GM23338 (cell line): Measurements from ENCODE around the gene KCNMB2. TPM values are rescaled to one million over a fixed set of nuclear protein-coding genes. Genes with fewer than 3 reads are reported as not detected.

Experiments
- ATAC-seq: fragments of 200-7000 bp; cut with Tn5 transposase; 3 replicates; pipeline ENCODE4 v1.9.1; 2020
- DNase-seq: peaks from one replicate; pipeline ENCODE4 v3.0.0-alpha.2; 2015; ENCODE audit warnings: low spot score
- H2AFZ ChIP-seq: fragments of 200-600 bp; sonication (generic); 2 replicates; pipeline ENCODE4 v1.8.0; 2016; ENCODE audit warnings: antibody characterized with exemption, mild to moderate bottlenecking, moderate library complexity
- H3F3A ChIP-seq: fragments of 200-600 bp; sonication (generic); replicated peaks from 2 replicates; pipeline ENCODE4 v1.8.0; 2017; ENCODE audit warnings: antibody characterized with exemption, mixed run types, low read depth
- H3K27ac ChIP-seq: fragments of 200-600 bp; sonication (generic); 2 replicates; pipeline ENCODE4 v1.6.1; 2016; ENCODE audit warnings: low read depth
- H3K27me3 ChIP-seq: fragments of 200-600 bp; sonication (generic); 2 replicates; pipeline ENCODE4 v1.8.0; 2016; ENCODE audit warnings: mild to moderate bottlenecking, mixed run types, moderate library complexity; ENCODE audit not compliant: insufficient read depth
- H3K36me3 ChIP-seq: fragments of 200-600 bp; sonication (generic); 2 replicates; pipeline ENCODE4 v1.8.0; 2016; ENCODE audit warnings: mild to moderate bottlenecking; ENCODE audit not compliant: insufficient read depth
- H3K4me1 ChIP-seq: fragments of 200-600 bp; sonication (generic); 2 replicates; pipeline ENCODE4 v1.8.0; 2016; ENCODE audit warnings: mild to moderate bottlenecking, moderate library complexity; ENCODE audit not compliant: insufficient read depth
- H3K4me2 ChIP-seq: fragments of 200-600 bp; sonication (generic); 2 replicates; pipeline ENCODE4 v1.7.1; 2017; ENCODE audit warnings: mixed run types
- H3K4me3 ChIP-seq: fragments of 200-600 bp; sonication (generic); 2 replicates; pipeline ENCODE4 v1.6.1; 2016; ENCODE audit warnings: mixed run types
- H3K79me2 ChIP-seq: fragments of 200-600 bp; sonication (generic); replicated peaks from 2 replicates; pipeline ENCODE4 v1.8.0; 2017; ENCODE audit warnings: mild to moderate bottlenecking; ENCODE audit not compliant: insufficient read depth
- H3K9me2 ChIP-seq: fragments of 200-600 bp; sonication (generic); 2 replicates; pipeline ENCODE4 v1.8.0; 2017; ENCODE audit not compliant: insufficient read depth
- H4K20me1 ChIP-seq: fragments of 200-600 bp; sonication (generic); replicated peaks from 2 replicates; pipeline ENCODE4 v1.8.0; 2017; ENCODE audit warnings: mild to moderate bottlenecking; ENCODE audit not compliant: insufficient read depth
- H3K27ac Mint-ChIP-seq: 2 replicates; pipeline ENCODE4 v1.8.0; 2020; ENCODE audit warnings: inconsistent platforms, mild to moderate bottlenecking, moderate library complexity, mixed read lengths
- H3K27me3 Mint-ChIP-seq: 3 replicates; pipeline ENCODE4 v1.8.0; 2022; ENCODE audit warnings: low read depth, mild to moderate bottlenecking, moderate library complexity, mixed read lengths, inconsistent platforms; ENCODE audit not compliant: insufficient read depth, poor library complexity
- H3K36me3 Mint-ChIP-seq: 3 replicates; pipeline ENCODE4 v1.8.0; 2021; ENCODE audit warnings: low read depth, mild to moderate bottlenecking, inconsistent platforms, moderate library complexity, mixed read lengths
- H3K4me1 Mint-ChIP-seq: 3 replicates; pipeline ENCODE4 v1.8.0; 2020; ENCODE audit warnings: mild to moderate bottlenecking, inconsistent platforms, mixed read lengths
- H3K4me3 Mint-ChIP-seq: 3 replicates; pipeline ENCODE4 v1.8.0; 2021; ENCODE audit warnings: moderate library complexity, mild to moderate bottlenecking, inconsistent platforms, mixed read lengths
- H3K9me3 Mint-ChIP-seq: 3 replicates; pipeline ENCODE4 v1.8.0; 2020; ENCODE audit warnings: moderate library complexity, mild to moderate bottlenecking, inconsistent platforms, mixed read lengths
- CREB1 ChIP-seq: fragments of 250-450 bp; sonication (Bioruptor Pico); IDR thresholded peaks from 2 replicates; pipeline ENCODE4 v1.5.0; 2020; ENCODE audit warnings: low read depth, mild to moderate bottlenecking, moderate library complexity
- EZH2 ChIP-seq: fragments of 200-600 bp; sonication (generic); IDR thresholded peaks from one replicate; pipeline ENCODE4 v1.8.0; 2017; ENCODE audit warnings: antibody characterized with exemption, mild to moderate bottlenecking, low read depth; ENCODE audit not compliant: unreplicated experiment
- EZH2phosphoT487 ChIP-seq: fragments of 200-600 bp; sonication (generic); IDR thresholded peaks from one replicate; pipeline ENCODE4 v1.8.1; 2018; ENCODE audit warnings: antibody characterized with exemption; ENCODE audit not compliant: unreplicated experiment
- JUNB ChIP-seq: IDR thresholded peaks from one replicate; pipeline ENCODE4 v1.6.1; 2016; ENCODE audit warnings: antibody characterized with exemption; ENCODE audit not compliant: unreplicated experiment
- NANOG ChIP-seq: IDR thresholded peaks from 2 replicates; pipeline ENCODE4 v1.6.1; 2016; ENCODE audit warnings: antibody characterized with exemption, borderline replicate concordance
- POLR2AphosphoS5 ChIP-seq: IDR thresholded peaks from 2 replicates; pipeline ENCODE4 v1.6.1; 2016; ENCODE audit warnings: antibody characterized with exemption, low read depth
- STAT1 ChIP-seq: IDR thresholded peaks from one replicate; pipeline ENCODE4 v1.6.1; 2016; ENCODE audit warnings: antibody characterized with exemption; ENCODE audit not compliant: unreplicated experiment
- ZNF331 ChIP-seq: fragments of 250-450 bp; sonication (Bioruptor Pico); IDR thresholded peaks from 2 replicates; pipeline ENCODE4 v1.5.0; 2020; ENCODE audit warnings: low read depth, mild to moderate bottlenecking, moderate library complexity
- polyA plus RNA-seq: library from polyadenylated mRNA; unstranded; fragments of >200 nt; fragmentation: Nextera tagmentation; extraction: Ambion mirVana; gene quantifications from 2 replicates; pipeline ENCODE4 v1.2.1, GENCODE V29; 2016
- total RNA-seq: library from RNA; depleted of rRNA; stranded (reverse); fragments of >200 nt; shearing (Covaris generic); gene quantifications from 2 replicates; pipeline ENCODE4 v1.2.3, GENCODE V29; 2014
- TF ChIP-seq, protein P1 (sequence below): IDR thresholded peaks from one replicate; pipeline ENCODE4 v1.6.1; 2018; ENCODE audit warnings: antibody characterized with exemption; ENCODE audit not compliant: unreplicated experiment
- TF ChIP-seq, protein P2 (sequence below), 2 experiments: fragments of 200-600 bp in 1 of 2; sonication (generic) in 1 of 2; conservative IDR thresholded peaks; 2 replicates each; pipeline versions ENCODE4 v1.5.1 to v1.6.1; 2016 to 2017; ENCODE audit warnings: antibody characterized with exemption in 2 of 2, low read depth in 2 of 2, mild to moderate bottlenecking in 2 of 2, moderate library complexity in 1 of 2
- TF ChIP-seq, protein P3 (sequence below): IDR thresholded peaks from 2 replicates; pipeline ENCODE4 v1.6.1; 2016; ENCODE audit warnings: antibody characterized with exemption
- TF ChIP-seq, protein P4 (sequence below): fragments of 250-450 bp; sonication (Bioruptor Pico); IDR thresholded peaks from 2 replicates; pipeline ENCODE4 v1.5.0; 2020; ENCODE audit warnings: mild to moderate bottlenecking, moderate library complexity

The KCNMB2 gene
- total and polyA plus RNA-seq, 2 experiments from 2014 or later: 0.53 TPM; not detected in 1

DNA sequence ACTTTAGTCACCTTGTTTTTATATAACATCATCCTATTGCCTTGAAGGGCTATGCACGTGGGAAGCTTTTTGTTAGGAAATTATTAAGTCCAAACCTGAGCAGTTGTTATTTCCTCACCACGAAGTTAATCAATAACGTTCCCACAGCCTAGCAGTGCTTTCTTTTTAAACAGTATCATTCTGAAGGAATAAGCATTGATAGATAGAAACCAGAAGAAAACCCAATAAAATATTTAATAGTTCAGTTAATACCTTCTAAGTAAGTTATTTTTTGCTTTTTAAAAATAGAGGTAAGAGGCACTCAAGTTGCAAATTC is 149.3 kb downstream of the KCNMB2 start:
- no peaks in the 10 kb centered on the region for H3K36me3 Mint-ChIP-seq
- H3F3A ChIP-seq: no peaks in the 10 kb centered on the region

More for the DNA sequence above, 149.3 kb downstream of the KCNMB2 start:
- no peaks in the 10 kb centered on the region for H3K79me2 ChIP-seq
- H2AFZ ChIP-seq: no peak overlapping the region
- peaks cover 2% of the 10 kb centered on the region for H3K27me3 Mint-ChIP-seq
- H3K4me2 ChIP-seq: no peak overlapping the region
- H3K4me1 ChIP-seq: no peaks in the 10 kb centered on the region
- no peak overlapping the region for H3K27ac Mint-ChIP-seq
- no peak overlapping the region for H3K27ac ChIP-seq
- peaks cover 2% of the 10 kb centered on the region; the same call in 1 of the 3 replicates for H3K4me1 Mint-ChIP-seq
- H3K4me3 ChIP-seq: no peak overlapping the region
- 0 out of 2 replicates have a peak, but pooled peaks cover 4% of the 10 kb centered on the region for H3K36me3 ChIP-seq
- ATAC-seq: no peak
- TF ChIP-seq, protein P1, sequence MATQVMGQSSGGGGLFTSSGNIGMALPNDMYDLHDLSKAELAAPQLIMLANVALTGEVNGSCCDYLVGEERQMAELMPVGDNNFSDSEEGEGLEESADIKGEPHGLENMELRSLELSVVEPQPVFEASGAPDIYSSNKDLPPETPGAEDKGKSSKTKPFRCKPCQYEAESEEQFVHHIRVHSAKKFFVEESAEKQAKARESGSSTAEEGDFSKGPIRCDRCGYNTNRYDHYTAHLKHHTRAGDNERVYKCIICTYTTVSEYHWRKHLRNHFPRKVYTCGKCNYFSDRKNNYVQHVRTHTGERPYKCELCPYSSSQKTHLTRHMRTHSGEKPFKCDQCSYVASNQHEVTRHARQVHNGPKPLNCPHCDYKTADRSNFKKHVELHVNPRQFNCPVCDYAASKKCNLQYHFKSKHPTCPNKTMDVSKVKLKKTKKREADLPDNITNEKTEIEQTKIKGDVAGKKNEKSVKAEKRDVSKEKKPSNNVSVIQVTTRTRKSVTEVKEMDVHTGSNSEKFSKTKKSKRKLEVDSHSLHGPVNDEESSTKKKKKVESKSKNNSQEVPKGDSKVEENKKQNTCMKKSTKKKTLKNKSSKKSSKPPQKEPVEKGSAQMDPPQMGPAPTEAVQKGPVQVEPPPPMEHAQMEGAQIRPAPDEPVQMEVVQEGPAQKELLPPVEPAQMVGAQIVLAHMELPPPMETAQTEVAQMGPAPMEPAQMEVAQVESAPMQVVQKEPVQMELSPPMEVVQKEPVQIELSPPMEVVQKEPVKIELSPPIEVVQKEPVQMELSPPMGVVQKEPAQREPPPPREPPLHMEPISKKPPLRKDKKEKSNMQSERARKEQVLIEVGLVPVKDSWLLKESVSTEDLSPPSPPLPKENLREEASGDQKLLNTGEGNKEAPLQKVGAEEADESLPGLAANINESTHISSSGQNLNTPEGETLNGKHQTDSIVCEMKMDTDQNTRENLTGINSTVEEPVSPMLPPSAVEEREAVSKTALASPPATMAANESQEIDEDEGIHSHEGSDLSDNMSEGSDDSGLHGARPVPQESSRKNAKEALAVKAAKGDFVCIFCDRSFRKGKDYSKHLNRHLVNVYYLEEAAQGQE: no peak
- no peak for TF ChIP-seq JUNB
- TF ChIP-seq, protein P2, sequence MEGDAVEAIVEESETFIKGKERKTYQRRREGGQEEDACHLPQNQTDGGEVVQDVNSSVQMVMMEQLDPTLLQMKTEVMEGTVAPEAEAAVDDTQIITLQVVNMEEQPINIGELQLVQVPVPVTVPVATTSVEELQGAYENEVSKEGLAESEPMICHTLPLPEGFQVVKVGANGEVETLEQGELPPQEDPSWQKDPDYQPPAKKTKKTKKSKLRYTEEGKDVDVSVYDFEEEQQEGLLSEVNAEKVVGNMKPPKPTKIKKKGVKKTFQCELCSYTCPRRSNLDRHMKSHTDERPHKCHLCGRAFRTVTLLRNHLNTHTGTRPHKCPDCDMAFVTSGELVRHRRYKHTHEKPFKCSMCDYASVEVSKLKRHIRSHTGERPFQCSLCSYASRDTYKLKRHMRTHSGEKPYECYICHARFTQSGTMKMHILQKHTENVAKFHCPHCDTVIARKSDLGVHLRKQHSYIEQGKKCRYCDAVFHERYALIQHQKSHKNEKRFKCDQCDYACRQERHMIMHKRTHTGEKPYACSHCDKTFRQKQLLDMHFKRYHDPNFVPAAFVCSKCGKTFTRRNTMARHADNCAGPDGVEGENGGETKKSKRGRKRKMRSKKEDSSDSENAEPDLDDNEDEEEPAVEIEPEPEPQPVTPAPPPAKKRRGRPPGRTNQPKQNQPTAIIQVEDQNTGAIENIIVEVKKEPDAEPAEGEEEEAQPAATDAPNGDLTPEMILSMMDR (conservative IDR thresholded peaks at IDR 0.05; ENCODE audit: low read depth in 2 of 2): no peak
- no peak for TF ChIP-seq EZH2phosphoT487
- TF ChIP-seq ZNF331 (CRISPR knock-in tag): no peak
- no peak for TF ChIP-seq STAT1
- TF ChIP-seq, protein P3, sequence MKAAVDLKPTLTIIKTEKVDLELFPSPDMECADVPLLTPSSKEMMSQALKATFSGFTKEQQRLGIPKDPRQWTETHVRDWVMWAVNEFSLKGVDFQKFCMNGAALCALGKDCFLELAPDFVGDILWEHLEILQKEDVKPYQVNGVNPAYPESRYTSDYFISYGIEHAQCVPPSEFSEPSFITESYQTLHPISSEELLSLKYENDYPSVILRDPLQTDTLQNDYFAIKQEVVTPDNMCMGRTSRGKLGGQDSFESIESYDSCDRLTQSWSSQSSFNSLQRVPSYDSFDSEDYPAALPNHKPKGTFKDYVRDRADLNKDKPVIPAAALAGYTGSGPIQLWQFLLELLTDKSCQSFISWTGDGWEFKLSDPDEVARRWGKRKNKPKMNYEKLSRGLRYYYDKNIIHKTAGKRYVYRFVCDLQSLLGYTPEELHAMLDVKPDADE: no peak
- TF ChIP-seq, protein P4, sequence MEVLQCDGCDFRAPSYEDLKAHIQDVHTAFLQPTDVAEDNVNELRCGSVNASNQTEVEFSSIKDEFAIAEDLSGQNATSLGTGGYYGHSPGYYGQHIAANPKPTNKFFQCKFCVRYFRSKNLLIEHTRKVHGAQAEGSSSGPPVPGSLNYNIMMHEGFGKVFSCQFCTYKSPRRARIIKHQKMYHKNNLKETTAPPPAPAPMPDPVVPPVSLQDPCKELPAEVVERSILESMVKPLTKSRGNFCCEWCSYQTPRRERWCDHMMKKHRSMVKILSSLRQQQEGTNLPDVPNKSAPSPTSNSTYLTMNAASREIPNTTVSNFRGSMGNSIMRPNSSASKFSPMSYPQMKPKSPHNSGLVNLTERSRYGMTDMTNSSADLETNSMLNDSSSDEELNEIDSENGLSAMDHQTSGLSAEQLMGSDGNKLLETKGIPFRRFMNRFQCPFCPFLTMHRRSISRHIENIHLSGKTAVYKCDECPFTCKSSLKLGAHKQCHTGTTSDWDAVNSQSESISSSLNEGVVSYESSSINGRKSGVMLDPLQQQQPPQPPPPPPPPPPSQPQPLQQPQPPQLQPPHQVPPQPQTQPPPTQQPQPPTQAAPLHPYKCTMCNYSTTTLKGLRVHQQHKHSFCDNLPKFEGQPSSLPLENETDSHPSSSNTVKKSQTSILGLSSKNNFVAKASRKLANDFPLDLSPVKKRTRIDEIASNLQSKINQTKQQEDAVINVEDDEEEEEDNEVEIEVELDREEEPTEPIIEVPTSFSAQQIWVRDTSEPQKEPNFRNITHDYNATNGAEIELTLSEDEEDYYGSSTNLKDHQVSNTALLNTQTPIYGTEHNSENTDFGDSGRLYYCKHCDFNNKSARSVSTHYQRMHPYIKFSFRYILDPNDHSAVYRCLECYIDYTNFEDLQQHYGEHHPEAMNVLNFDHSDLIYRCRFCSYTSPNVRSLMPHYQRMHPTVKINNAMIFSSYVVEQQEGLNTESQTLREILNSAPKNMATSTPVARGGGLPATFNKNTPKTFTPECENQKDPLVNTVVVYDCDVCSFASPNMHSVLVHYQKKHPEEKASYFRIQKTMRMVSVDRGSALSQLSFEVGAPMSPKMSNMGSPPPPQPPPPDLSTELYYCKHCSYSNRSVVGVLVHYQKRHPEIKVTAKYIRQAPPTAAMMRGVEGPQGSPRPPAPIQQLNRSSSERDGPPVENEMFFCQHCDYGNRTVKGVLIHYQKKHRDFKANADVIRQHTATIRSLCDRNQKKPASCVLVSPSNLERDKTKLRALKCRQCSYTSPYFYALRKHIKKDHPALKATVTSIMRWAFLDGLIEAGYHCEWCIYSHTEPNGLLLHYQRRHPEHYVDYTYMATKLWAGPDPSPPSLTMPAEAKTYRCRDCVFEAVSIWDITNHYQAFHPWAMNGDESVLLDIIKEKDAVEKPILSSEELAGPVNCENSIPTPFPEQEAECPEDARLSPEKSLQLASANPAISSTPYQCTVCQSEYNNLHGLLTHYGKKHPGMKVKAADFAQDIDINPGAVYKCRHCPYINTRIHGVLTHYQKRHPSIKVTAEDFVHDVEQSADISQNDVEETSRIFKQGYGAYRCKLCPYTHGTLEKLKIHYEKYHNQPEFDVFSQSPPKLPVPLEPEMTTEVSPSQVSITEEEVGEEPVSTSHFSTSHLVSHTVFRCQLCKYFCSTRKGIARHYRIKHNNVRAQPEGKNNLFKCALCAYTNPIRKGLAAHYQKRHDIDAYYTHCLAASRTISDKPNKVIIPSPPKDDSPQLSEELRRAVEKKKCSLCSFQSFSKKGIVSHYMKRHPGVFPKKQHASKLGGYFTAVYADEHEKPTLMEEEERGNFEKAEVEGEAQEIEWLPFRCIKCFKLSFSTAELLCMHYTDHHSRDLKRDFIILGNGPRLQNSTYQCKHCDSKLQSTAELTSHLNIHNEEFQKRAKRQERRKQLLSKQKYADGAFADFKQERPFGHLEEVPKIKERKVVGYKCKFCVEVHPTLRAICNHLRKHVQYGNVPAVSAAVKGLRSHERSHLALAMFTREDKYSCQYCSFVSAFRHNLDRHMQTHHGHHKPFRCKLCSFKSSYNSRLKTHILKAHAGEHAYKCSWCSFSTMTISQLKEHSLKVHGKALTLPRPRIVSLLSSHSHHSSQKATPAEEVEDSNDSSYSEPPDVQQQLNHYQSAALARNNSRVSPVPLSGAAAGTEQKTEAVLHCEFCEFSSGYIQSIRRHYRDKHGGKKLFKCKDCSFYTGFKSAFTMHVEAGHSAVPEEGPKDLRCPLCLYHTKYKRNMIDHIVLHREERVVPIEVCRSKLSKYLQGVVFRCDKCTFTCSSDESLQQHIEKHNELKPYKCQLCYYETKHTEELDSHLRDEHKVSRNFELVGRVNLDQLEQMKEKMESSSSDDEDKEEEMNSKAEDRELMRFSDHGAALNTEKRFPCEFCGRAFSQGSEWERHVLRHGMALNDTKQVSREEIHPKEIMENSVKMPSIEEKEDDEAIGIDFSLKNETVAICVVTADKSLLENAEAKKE (CRISPR knock-in tag): no peak
- no peak for TF ChIP-seq NANOG
- TF ChIP-seq POLR2AphosphoS5: no peak
- TF ChIP-seq CREB1 (CRISPR knock-in tag): no peak
- no peak for TF ChIP-seq EZH2
- no peaks in the 10 kb centered on the region for H3K27me3 ChIP-seq
- no peak overlapping the region for H3K4me3 Mint-ChIP-seq
- H3K9me2 ChIP-seq: no peaks in the 10 kb centered on the region; the same call in 1 of the 2 replicates
- no peaks in the 10 kb centered on the region for H4K20me1 ChIP-seq
- H3K9me3 Mint-ChIP-seq: no peaks in the 10 kb centered on the region
- DNase-seq: no peak
